ENCODE results near the gene BCAS4. TPM values are rescaled to one million over a fixed set of nuclear protein-coding genes. Genes with fewer than 3 reads are reported as not detected.

The BCAS4 gene
- total and polyA plus RNA-seq, 2 experiments from 2014 or later: 22.2 to 24.8 TPM

- Histone ChIP-seq H3K36me3 (ENCODE audit: insufficient read depth) (peaks cover 41% of the 10 kb centered on the region; the same call in 1 of the 2 replicates), H3K4me1 (ENCODE audit: insufficient read depth) (no peaks in the 10 kb centered on the region), H2AFZ (no peak overlapping the region), H3F3A (replicated peaks; ENCODE audit: low read depth) (no peaks in the 10 kb centered on the region), H4K20me1 (replicated peaks; ENCODE audit: insufficient read depth) (peaks cover 66% of the 10 kb centered on the region), H3K9me2 (ENCODE audit: insufficient read depth) (no peaks in the 10 kb centered on the region), H3K4me3 (no peak overlapping the region), H3K79me2 (replicated peaks; ENCODE audit: insufficient read depth) (peaks cover 99% of the 10 kb centered on the region), H3K4me2 (no peak overlapping the region), H3K27me3 (ENCODE audit: insufficient read depth) (no peaks in the 10 kb centered on the region), H3K27ac (ENCODE audit: low read depth) (no peak overlapping the region)
- Mint-ChIP-seq H3K4me1 (0 out of 3 replicates have a peak, but pooled peaks cover 2% of the 10 kb centered on the region), H3K36me3 (ENCODE audit: low read depth) (peaks cover 86% of the 10 kb centered on the region), H3K27ac (no peak overlapping the region), H3K27me3 (ENCODE audit: insufficient read depth, low read depth, poor library complexity) (peaks cover 6% of the 10 kb centered on the region), H3K9me3 (no peaks in the 10 kb centered on the region), H3K4me3 (no peak overlapping the region)
- TF ChIP-seq ZNF114 (CRISPR knock-in tag; IDR thresholded peaks at IDR 0.05) (no peak), CREB1 (CRISPR knock-in tag; IDR thresholded peaks at IDR 0.05; ENCODE audit: low read depth) (no peak), REST (IDR thresholded peaks at IDR 0.05; ENCODE audit: unreplicated experiment) (no peak), CTCF (conservative IDR thresholded peaks at IDR 0.05; ENCODE audit: low read depth in 2 of 2) (no peak), ZNF331 (CRISPR knock-in tag; IDR thresholded peaks at IDR 0.05; ENCODE audit: low read depth) (no peak), ZNF462 (CRISPR knock-in tag; IDR thresholded peaks at IDR 0.05) (no peak), JUNB (IDR thresholded peaks at IDR 0.05; ENCODE audit: unreplicated experiment) (no peak)
- DNase-seq (ENCODE audit: low spot score) (no peak), ATAC-seq (no peak)
These were observed 105.4 kb downstream of the BCAS4 start for GRCh38 chr20:50900261-50900660.

Data from GM23338 (cell line).